Neuron (in vitro differentiated cells): ENCODE measurements around the gene PRSS1.

ENCODE experiments used
- H2AFZ ChIP-seq: one replicate; pipeline ENCODE4 v1.6.1; 2013; ENCODE audit warnings: low read depth, mild to moderate bottlenecking, inconsistent platforms, low read length, moderate library complexity
- H3K27me3 ChIP-seq: one replicate; pipeline ENCODE4 v1.6.1; 2013; ENCODE audit warnings: low read length; ENCODE audit not compliant: insufficient read depth
- H3K36me3 ChIP-seq: one replicate; pipeline ENCODE4 v1.6.1; 2013; ENCODE audit warnings: low read length; ENCODE audit not compliant: insufficient read depth
- H3K4me1 ChIP-seq: one replicate; pipeline ENCODE4 v1.6.1; 2013; ENCODE audit warnings: low read length; ENCODE audit not compliant: insufficient read depth
- H3K4me3 ChIP-seq: 2 replicates; pipeline ENCODE4 v1.5.1; 2013; ENCODE audit warnings: mild to moderate bottlenecking, low read length, moderate library complexity
- H3K9me3 ChIP-seq: one replicate; pipeline ENCODE4 v1.6.1; 2013; ENCODE audit warnings: low read length

Gene PRSS1

GRCh38 chr7:142796501-142797390 is 47.5 kb downstream of the PRSS1 start:
- peaks cover 50% of the 10 kb centered on the region for H3K27me3 ChIP-seq
- no peaks in the 10 kb centered on the region for H3K4me1 ChIP-seq
- no peak overlapping the region for H3K4me3 ChIP-seq
- no peaks in the 10 kb centered on the region for H3K9me3 ChIP-seq
- H2AFZ ChIP-seq = no peak overlapping the region
- H3K36me3 ChIP-seq = no peaks in the 10 kb centered on the region

GRCh38 chr7:142797391-142798377 is 48.4 kb downstream of the PRSS1 start:
- no peak overlapping the region for H3K4me3 ChIP-seq
- no peaks in the 10 kb centered on the region for H3K9me3 ChIP-seq
- no peaks in the 10 kb centered on the region for H3K4me1 ChIP-seq
- no peak overlapping the region for H2AFZ ChIP-seq
- peaks cover 50% of the 10 kb centered on the region for H3K27me3 ChIP-seq
- no peaks in the 10 kb centered on the region for H3K36me3 ChIP-seq

- Histone ChIP-seq H3K36me3 (no peaks in the 10 kb centered on the region), H3K4me1 (no peaks in the 10 kb centered on the region), H3K9me3 (no peaks in the 10 kb centered on the region), H3K27me3 (peaks cover 50% of the 10 kb centered on the region), H2AFZ (no peak overlapping the region), H3K4me3 (no peak overlapping the region)
Measured at GRCh38 chr7:142798451-142799436, 49.5 kb downstream of the PRSS1 start.

- Histone ChIP-seq H3K4me3 (no peak overlapping the region), H3K9me3 (no peaks in the 10 kb centered on the region), H3K4me1 (no peaks in the 10 kb centered on the region), H3K27me3 (peaks cover 49% of the 10 kb centered on the region), H2AFZ (no peak overlapping the region), H3K36me3 (no peaks in the 10 kb centered on the region)
Measured at GRCh38 chr7:142799437-142799835, 50.2 kb downstream of the PRSS1 start.

- peaks cover 42% of the 10 kb centered on the region for H3K27me3 ChIP-seq
- H3K36me3 ChIP-seq = no peaks in the 10 kb centered on the region
- H3K9me3 ChIP-seq = no peaks in the 10 kb centered on the region
- no peak overlapping the region for H2AFZ ChIP-seq
- H3K4me3 ChIP-seq = no peak overlapping the region
- no peaks in the 10 kb centered on the region for H3K4me1 ChIP-seq
Measured at GRCh38 chr7:142800088-142800487, 50.8 kb downstream of the PRSS1 start.

- H3K4me3 ChIP-seq = no peak overlapping the region
- H3K36me3 ChIP-seq = no peaks in the 10 kb centered on the region
- peaks cover 35% of the 10 kb centered on the region for H3K27me3 ChIP-seq
- H2AFZ ChIP-seq = no peak overlapping the region
- no peaks in the 10 kb centered on the region for H3K4me1 ChIP-seq
- no peaks in the 10 kb centered on the region for H3K9me3 ChIP-seq
Measured at GRCh38 chr7:142800699-142801260, 51.5 kb downstream of the PRSS1 start.

GRCh38 chr7:142801601-142802295 is 52.5 kb downstream of the PRSS1 start:
- no peak overlapping the region for H2AFZ ChIP-seq
- no peaks in the 10 kb centered on the region for H3K36me3 ChIP-seq
- peaks cover 26% of the 10 kb centered on the region for H3K27me3 ChIP-seq
- no peaks in the 10 kb centered on the region for H3K4me1 ChIP-seq
- H3K4me3 ChIP-seq = no peak overlapping the region
- no peaks in the 10 kb centered on the region for H3K9me3 ChIP-seq

GRCh38 chr7:142802301-142802700 is 53.0 kb downstream of the PRSS1 start:
- no peaks in the 10 kb centered on the region for H3K4me1 ChIP-seq
- H3K36me3 ChIP-seq = no peaks in the 10 kb centered on the region
- H2AFZ ChIP-seq = no peak overlapping the region
- H3K9me3 ChIP-seq = no peaks in the 10 kb centered on the region
- no peak overlapping the region for H3K4me3 ChIP-seq
- H3K27me3 ChIP-seq = peaks cover 21% of the 10 kb centered on the region
